ENCODE measurements around the gene HOOK1. TPM values are rescaled to one million over a fixed set of nuclear protein-coding genes. Genes with fewer than 3 reads are reported as not detected.
A peak's percentile ranks its signal among the peaks of the same experiment; 100 is the strongest.

Gene HOOK1
- total RNA-seq, 1 donor from 2014 or later: 8.9 TPM

- Histone ChIP-seq H3K36me3 (ENCODE audit: control insufficient read depth, insufficient read depth, low read length) (no peaks in the 10 kb centered on the region), H3K4me3 (ENCODE audit: low read depth, low read length) (no peak overlapping the region), H3K27me3 (ENCODE audit: control insufficient read depth, insufficient read depth, low read length) (no peaks in the 10 kb centered on the region)
- DNase-seq (ENCODE audit: low read depth): no peak
- TF ChIP-seq CTCF (IDR thresholded peaks at IDR 0.05; ENCODE audit: insufficient read depth, low read length, poor library complexity, severe bottlenecking): no peak
These were observed 57.0 kb downstream of the HOOK1 start for GRCh38 chr1:59871746-59872145.

DNA sequence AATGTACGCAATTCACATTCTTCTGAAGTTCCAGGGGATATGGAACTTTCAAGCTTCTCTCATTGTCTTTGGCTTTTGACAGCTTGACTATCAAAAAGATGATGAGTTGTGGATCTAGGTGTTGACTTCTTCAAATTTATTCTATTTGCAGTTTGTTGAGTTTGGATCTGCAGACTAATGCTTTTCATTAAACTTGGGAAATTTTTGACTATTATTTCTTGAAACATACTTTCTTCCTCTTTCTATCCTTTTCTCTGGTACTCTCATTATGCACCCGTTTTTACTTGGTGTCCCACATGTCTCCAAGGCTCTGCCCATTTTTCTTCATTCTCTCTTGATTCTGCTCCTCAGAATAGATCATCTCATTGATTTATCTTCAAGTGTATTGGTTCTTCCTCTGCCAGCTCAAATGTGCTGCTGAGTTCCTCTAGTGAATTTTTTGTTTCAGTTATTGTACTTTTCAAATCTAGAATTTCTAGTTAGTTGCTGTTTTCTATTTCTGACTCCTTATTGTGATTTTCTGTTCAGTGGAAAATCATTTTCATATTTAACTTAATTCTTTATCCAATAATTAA lies 62.4 kb downstream of the HOOK1 start:
- Histone ChIP-seq H3K36me3 (ENCODE audit: control insufficient read depth, insufficient read depth, low read length) (no peaks in the 10 kb centered on the region), H3K27me3 (ENCODE audit: control insufficient read depth, insufficient read depth, low read length) (no peaks in the 10 kb centered on the region), H3K4me3 (ENCODE audit: low read depth, low read length) (no peak overlapping the region)
- DNase-seq (ENCODE audit: low read depth): no peak
- TF ChIP-seq CTCF (IDR thresholded peaks at IDR 0.05; ENCODE audit: insufficient read depth, low read length, poor library complexity, severe bottlenecking): no peak

DNA sequence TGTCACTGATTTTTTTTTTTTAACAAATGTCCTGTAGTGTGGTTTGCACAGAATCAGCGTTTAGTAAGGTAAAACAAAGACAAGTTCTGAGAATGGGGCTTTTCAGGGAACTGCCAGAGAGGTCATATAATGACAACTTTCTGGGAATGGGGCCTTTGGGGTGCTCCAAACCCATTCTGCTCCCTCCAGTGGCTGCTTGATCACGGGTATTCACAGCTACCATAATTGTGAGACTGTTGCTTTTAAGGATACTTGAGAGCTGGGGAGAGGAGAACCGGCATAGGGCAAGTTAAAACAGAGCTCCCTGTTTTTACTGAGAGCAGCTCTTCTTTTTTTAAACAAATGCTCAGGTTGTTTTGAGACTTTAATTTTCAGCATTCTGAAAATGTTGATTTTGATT lies 63.6 kb downstream of the HOOK1 start:
- DNase-seq (ENCODE audit: low read depth): no peak
- Histone ChIP-seq H3K36me3 (ENCODE audit: control insufficient read depth, insufficient read depth, low read length) (no peaks in the 10 kb centered on the region), H3K27me3 (ENCODE audit: control insufficient read depth, insufficient read depth, low read length) (no peaks in the 10 kb centered on the region), H3K4me3 (ENCODE audit: low read depth, low read length) (no peak overlapping the region)
- TF ChIP-seq CTCF (IDR thresholded peaks at IDR 0.05; ENCODE audit: insufficient read depth, low read length, poor library complexity, severe bottlenecking): no peak

DNA sequence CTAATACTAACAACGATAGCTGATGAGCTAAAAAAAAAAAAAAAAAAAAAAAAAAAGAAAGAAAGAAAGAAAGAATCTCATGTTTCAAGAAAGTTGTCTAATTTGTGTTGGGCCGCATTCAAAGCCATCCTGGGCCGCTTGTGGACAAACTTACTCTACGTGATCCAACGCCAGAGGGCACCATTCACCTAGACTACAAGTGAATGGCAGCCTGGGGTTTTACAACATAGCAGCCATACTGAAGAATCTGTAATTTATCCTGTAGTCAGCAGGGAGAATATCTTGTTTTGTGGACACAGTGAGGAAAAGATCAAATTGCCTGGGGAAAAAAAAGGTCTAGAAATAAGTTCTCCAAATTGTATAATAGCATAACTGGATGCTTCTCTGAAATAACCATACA lies 64.8 kb downstream of the HOOK1 start:
- no peaks in the 10 kb centered on the region for H3K27me3 ChIP-seq (ENCODE audit: control insufficient read depth, insufficient read depth, low read length)
- H3K36me3 ChIP-seq (ENCODE audit: control insufficient read depth, insufficient read depth, low read length): no peaks in the 10 kb centered on the region
- no peak overlapping the region for H3K4me3 ChIP-seq (ENCODE audit: low read depth, low read length)
- peak; percentile 70 for TF ChIP-seq CTCF (IDR thresholded peaks at IDR 0.05; ENCODE audit: insufficient read depth, low read length, poor library complexity, severe bottlenecking)
- DNase-seq (ENCODE audit: low read depth): peak; percentile 48

GRCh38 chr1:59879996-59880505 lies 65.3 kb downstream of the HOOK1 start:
- no peak overlapping the region for H3K4me3 ChIP-seq (ENCODE audit: low read depth, low read length)
- H3K27me3 ChIP-seq (ENCODE audit: control insufficient read depth, insufficient read depth, low read length): no peaks in the 10 kb centered on the region
- TF ChIP-seq CTCF (IDR thresholded peaks at IDR 0.05; ENCODE audit: insufficient read depth, low read length, poor library complexity, severe bottlenecking): no peak
- no peak for DNase-seq (ENCODE audit: low read depth)
- H3K36me3 ChIP-seq (ENCODE audit: control insufficient read depth, insufficient read depth, low read length): no peaks in the 10 kb centered on the region

GRCh38 chr1:59880735-59881134 lies 66.0 kb downstream of the HOOK1 start:
- Histone ChIP-seq H3K36me3 (ENCODE audit: control insufficient read depth, insufficient read depth, low read length) (no peaks in the 10 kb centered on the region), H3K4me3 (ENCODE audit: low read depth, low read length) (no peak overlapping the region)
- no peak for DNase-seq (ENCODE audit: low read depth)

More at GRCh38 chr1:59880735-59881134, 66.0 kb downstream of the HOOK1 start:
- no peak for TF ChIP-seq CTCF (IDR thresholded peaks at IDR 0.05; ENCODE audit: insufficient read depth, low read length, poor library complexity, severe bottlenecking)
- no peaks in the 10 kb centered on the region for H3K27me3 ChIP-seq (ENCODE audit: control insufficient read depth, insufficient read depth, low read length)

All from kidney epithelial cell (primary cell).